Embryonic facial prominence (tissue), 1 donor: ENCODE measurements around the gene POU2AF1.
"Not testable (repeated sequence)": the region's sequence is repeated elsewhere in the genome, so short reads cannot be mapped to it uniquely, and the experiment has no call there.

Source experiments
- DNase-seq: peaks from one replicate; pipeline ENCODE4 v3.0.0-alpha.2; 2016; ENCODE audit errors: extremely low spot score

The POU2AF1 gene

GRCh38 chr11:111320199-111320598, 58.9 kb downstream of the POU2AF1 start:
- DNase-seq = not testable (repeated sequence)

GRCh38 chr11:111319296-111319695, 59.8 kb downstream of the POU2AF1 start:
- DNase-seq = no peak

- no peak for DNase-seq
Observed at GRCh38 chr11:111312076-111312475, 67.0 kb downstream of the POU2AF1 start.

- no peak for DNase-seq
Observed at GRCh38 chr11:111310723-111311122, 68.4 kb downstream of the POU2AF1 start.

GRCh38 chr11:111310088-111310487, 69.0 kb downstream of the POU2AF1 start:
- DNase-seq = no peak

GRCh38 chr11:111309215-111309915, 69.7 kb downstream of the POU2AF1 start:
- no peak for DNase-seq

- no peak for DNase-seq
Observed at GRCh38 chr11:111308140-111308539, 70.9 kb downstream of the POU2AF1 start.

- no peak for DNase-seq
Observed at GRCh38 chr11:111307472-111308108, 71.5 kb downstream of the POU2AF1 start.

GRCh38 chr11:111306321-111306720, 72.8 kb downstream of the POU2AF1 start:
- DNase-seq = no peak

GRCh38 chr11:111305876-111306275, 73.2 kb downstream of the POU2AF1 start:
- no peak for DNase-seq

- no peak for DNase-seq
Observed at GRCh38 chr11:111305162-111305802, 73.8 kb downstream of the POU2AF1 start.

- DNase-seq = no peak
Observed at GRCh38 chr11:111303461-111303860, 75.6 kb downstream of the POU2AF1 start.

GRCh38 chr11:111302298-111302697, 76.8 kb downstream of the POU2AF1 start:
- no peak for DNase-seq
